Smooth muscle cell (in vitro differentiated cells): ENCODE data around the gene DHRS9. TPM values are rescaled to one million over a fixed set of nuclear protein-coding genes. Genes with fewer than 3 reads are reported as not detected.

Source experiments
- DNase-seq: peaks from one replicate; lab custom pipeline; 2025; ENCODE audit not compliant: unreplicated experiment; lab: John Stamatoyannopoulos, UW
- H2AFZ ChIP-seq: fragments of 200-600 bp; sonication (generic); 2 replicates; pipeline ENCODE4 v1.6.0; 2016; ENCODE audit warnings: antibody characterized with exemption, low read depth, mild to moderate bottlenecking
- H3F3A ChIP-seq: fragments of 200-600 bp; sonication (generic); 2 replicates; pipeline ENCODE4 v1.6.0; 2017; ENCODE audit warnings: antibody characterized with exemption, low read depth
- H3K27ac ChIP-seq: fragments of 200-600 bp; sonication (generic); 2 replicates; pipeline ENCODE4 v1.5.1; 2016; ENCODE audit warnings: low read depth, mild to moderate bottlenecking
- H3K27me3 ChIP-seq: fragments of 200-600 bp; sonication (generic); 2 replicates; pipeline ENCODE4 v1.6.1; 2016; ENCODE audit warnings: low read depth, mild to moderate bottlenecking
- H3K36me3 ChIP-seq: fragments of 200-600 bp; sonication (generic); 2 replicates; pipeline ENCODE4 v1.5.1; 2016; ENCODE audit warnings: low read depth
- H3K4me1 ChIP-seq: fragments of 200-600 bp; sonication (generic); 2 replicates; pipeline ENCODE4 v1.5.1; 2016; ENCODE audit warnings: low read depth
- H3K4me2 ChIP-seq: fragments of 200-600 bp; sonication (generic); 2 replicates; pipeline ENCODE4 v1.6.0; 2016; ENCODE audit warnings: mild to moderate bottlenecking
- H3K4me3 ChIP-seq: fragments of 200-600 bp; sonication (generic); 2 replicates; pipeline ENCODE4 v1.5.1; 2016; ENCODE audit warnings: mild to moderate bottlenecking
- H3K79me2 ChIP-seq: fragments of 200-600 bp; sonication (generic); 2 replicates; pipeline ENCODE4 v1.6.0; 2016; ENCODE audit warnings: low read depth, mild to moderate bottlenecking
- H3K9ac ChIP-seq: fragments of 200-600 bp; sonication (generic); 2 replicates; pipeline ENCODE4 v1.6.0; 2016; ENCODE audit warnings: low read depth
- H3K9me3 ChIP-seq: fragments of 200-600 bp; sonication (generic); replicated peaks from 2 replicates; pipeline ENCODE4 v1.5.1; 2016; ENCODE audit warnings: low read depth
- H4K20me1 ChIP-seq: fragments of 200-600 bp; sonication (generic); 2 replicates; pipeline ENCODE4 v1.6.0; 2016; ENCODE audit warnings: low read depth
- WGBS: methylation state at CpG from one replicate; pipeline ENCODE4 v1.1.7; 2016; ENCODE audit warnings: low lambda C conversion rate; 5-methylcytosine and 5-hydroxymethylcytosine counted together
- polyA plus RNA-seq: library from polyadenylated mRNA; unstranded; fragments of >200 nt; fragmentation: Nextera tagmentation; extraction: Ambion mirVana; gene quantifications from 2 replicates; pipeline ENCODE4 v1.2.1, GENCODE V29; 2016
- total RNA-seq: library from RNA; depleted of rRNA; stranded (reverse); fragments of >200 nt; gene quantifications from 2 replicates; pipeline ENCODE4 v1.2.3, GENCODE V29; 2014
- TF ChIP-seq, protein P1 (sequence below): fragments of 200-600 bp; sonication (generic); IDR thresholded peaks from 2 replicates; pipeline ENCODE4 v1.5.1; 2017; ENCODE audit warnings: borderline replicate concordance, mild to moderate bottlenecking, antibody characterized with exemption; ENCODE audit not compliant: insufficient read depth, poor library complexity, severe bottlenecking

DHRS9 gene
- total and polyA plus RNA-seq, 2 experiments from 2014 or later, result 0.09 to 0.38 TPM

DNA sequence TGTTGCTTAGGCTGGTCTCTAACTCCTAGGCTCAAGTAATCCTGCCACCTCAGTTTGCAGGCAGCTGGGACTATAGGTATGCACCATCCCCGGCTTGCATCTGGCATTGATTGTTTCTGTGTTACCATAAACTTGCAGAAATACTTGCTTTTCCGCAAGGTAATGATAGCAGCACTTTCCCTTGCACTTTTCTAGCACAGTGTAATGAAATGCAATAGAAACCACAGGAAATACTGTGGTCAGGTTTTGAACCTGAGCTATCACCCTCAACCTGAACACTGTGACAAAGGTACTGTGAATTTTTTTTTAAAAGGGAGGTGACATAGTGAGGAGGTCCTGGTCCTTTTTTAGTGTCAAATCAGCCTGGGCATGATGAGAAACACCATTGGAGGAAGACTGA is 38.3 kb downstream of the DHRS9 start:
- no peaks in the 10 kb centered on the region for H3K36me3 ChIP-seq
- H2AFZ ChIP-seq, result no peak overlapping the region
- H3K9me3 ChIP-seq, result no peaks in the 10 kb centered on the region
- H3F3A ChIP-seq, result no peaks in the 10 kb centered on the region
- H4K20me1 ChIP-seq, result no peaks in the 10 kb centered on the region
- DNase-seq, result no peak
- H3K9ac ChIP-seq, result no peak overlapping the region
- no peaks in the 10 kb centered on the region for H3K79me2 ChIP-seq
- no peak overlapping the region for H3K27ac ChIP-seq
- TF ChIP-seq, protein P1, sequence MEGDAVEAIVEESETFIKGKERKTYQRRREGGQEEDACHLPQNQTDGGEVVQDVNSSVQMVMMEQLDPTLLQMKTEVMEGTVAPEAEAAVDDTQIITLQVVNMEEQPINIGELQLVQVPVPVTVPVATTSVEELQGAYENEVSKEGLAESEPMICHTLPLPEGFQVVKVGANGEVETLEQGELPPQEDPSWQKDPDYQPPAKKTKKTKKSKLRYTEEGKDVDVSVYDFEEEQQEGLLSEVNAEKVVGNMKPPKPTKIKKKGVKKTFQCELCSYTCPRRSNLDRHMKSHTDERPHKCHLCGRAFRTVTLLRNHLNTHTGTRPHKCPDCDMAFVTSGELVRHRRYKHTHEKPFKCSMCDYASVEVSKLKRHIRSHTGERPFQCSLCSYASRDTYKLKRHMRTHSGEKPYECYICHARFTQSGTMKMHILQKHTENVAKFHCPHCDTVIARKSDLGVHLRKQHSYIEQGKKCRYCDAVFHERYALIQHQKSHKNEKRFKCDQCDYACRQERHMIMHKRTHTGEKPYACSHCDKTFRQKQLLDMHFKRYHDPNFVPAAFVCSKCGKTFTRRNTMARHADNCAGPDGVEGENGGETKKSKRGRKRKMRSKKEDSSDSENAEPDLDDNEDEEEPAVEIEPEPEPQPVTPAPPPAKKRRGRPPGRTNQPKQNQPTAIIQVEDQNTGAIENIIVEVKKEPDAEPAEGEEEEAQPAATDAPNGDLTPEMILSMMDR, result no peak
- H3K4me3 ChIP-seq, result no peak overlapping the region
- peaks cover 6% of the 10 kb centered on the region for H3K4me1 ChIP-seq
- H3K4me2 ChIP-seq, result no peak overlapping the region
- H3K27me3 ChIP-seq, result peaks cover 77% of the 10 kb centered on the region
- 75% methylated on average over 2 of the region's 2 CpGs for WGBS

DNA sequence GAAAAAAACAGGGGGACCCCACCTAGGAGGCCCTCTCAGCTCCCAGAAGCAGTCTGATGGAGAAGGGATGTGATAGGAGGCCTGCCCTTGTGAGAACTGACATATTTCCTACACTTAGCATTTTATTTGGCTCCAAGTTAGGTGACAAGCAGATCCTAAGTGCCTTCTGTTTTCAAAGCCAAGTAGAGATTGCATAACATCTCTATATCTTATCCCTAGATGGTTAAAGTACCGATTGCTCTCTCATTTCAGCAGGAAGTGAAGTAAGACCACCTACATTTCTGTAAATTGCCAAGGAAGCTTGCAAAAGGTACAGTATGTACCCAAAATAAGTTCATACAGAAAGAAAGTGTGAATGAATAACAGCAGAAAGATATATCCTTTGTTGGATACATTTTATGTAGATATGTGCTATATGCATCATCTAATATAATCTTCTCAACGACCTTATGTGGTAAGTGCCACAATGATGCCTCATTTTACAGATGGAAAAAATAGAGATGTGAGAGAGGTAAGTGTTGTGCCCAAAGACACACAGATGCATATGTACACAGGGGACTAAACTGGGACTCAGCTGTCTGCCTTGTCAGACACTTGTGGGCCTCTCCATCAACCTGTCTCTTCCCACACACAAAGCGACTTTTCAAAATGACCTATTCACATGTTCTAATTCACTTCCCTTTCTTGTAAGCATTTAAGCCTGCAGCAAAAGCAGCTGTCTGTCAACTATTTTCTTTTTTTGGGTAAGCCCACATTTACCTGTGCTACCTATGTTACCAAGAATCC is 38.9 kb downstream of the DHRS9 start:
- Histone ChIP-seq H3K36me3 (no peaks in the 10 kb centered on the region), H3F3A (no peaks in the 10 kb centered on the region), H4K20me1 (no peaks in the 10 kb centered on the region), H3K4me1 (peaks cover 6% of the 10 kb centered on the region), H3K9ac (no peak overlapping the region), H3K4me3 (no peak overlapping the region), H3K9me3 (no peaks in the 10 kb centered on the region), H3K79me2 (no peaks in the 10 kb centered on the region), H3K27ac (no peak overlapping the region), H2AFZ (no peak overlapping the region), H3K27me3 (peaks cover 71% of the 10 kb centered on the region), H3K4me2 (no peak overlapping the region)
- no peak for DNase-seq
- TF ChIP-seq, protein P1, result no peak
- WGBS, result 78% methylated on average over 3 of the region's 3 CpGs

DNA sequence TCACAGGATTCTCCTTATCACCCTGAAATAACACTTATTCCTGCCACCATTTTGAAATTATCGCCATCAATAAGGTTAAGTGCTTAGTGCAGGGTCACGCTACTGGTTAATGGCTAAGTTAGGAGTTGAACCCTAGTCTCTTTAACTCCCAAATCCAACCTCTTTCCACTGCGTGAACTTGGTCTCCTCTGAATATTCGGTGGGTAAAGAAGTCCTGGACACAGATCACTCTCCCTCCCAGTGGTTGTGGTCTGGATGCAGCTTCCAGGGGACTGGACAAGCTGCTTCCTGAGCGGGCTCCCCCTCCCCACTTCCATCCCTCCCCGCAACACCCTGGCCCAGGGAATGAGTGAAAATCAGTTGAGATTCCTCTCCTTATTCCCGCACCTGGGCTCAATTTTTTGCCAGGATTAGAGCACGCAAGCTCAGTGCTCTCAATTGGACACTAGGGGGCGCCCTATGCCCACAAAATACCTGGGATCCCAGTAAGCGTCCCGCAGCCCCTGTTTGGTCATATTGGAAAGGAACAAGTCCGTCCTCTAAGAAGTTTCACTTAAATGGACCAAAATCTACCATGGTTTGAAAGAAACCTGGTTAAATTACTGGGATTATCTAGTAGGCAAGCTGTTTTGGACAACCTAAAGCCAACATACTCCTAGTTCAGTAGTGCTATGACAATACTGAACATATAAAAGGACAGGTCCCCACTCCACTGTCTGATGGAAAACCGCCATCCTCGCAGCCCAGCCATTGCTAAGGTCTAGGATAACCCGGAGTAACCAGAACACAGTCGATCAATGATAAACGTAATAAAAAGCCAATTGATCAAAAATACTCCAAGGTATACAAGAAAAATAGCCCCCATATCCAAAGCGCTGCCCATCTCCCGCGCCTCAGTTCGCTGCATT is 40.4 kb downstream of the DHRS9 start:
- H2AFZ ChIP-seq, result no peak overlapping the region

More for the DNA sequence above, 40.4 kb downstream of the DHRS9 start:
- peak; percentile 26 for DNase-seq
- Histone ChIP-seq H3K9me3 (no peaks in the 10 kb centered on the region), H3K4me1 (peaks cover 6% of the 10 kb centered on the region), H3K27me3 (peaks cover 56% of the 10 kb centered on the region), H3K27ac (no peak overlapping the region), H3F3A (no peaks in the 10 kb centered on the region), H3K79me2 (no peaks in the 10 kb centered on the region), H4K20me1 (no peaks in the 10 kb centered on the region), H3K9ac (no peak overlapping the region), H3K4me2 (peak overlapping the region; percentile 36), H3K36me3 (no peaks in the 10 kb centered on the region), H3K4me3 (no peak overlapping the region)
- 47% methylated on average over 21 of the region's 21 CpGs for WGBS
- TF ChIP-seq, protein P1, result peak; percentile 98
